Measurements from ENCODE around the gene TFAP2E. TPM values are rescaled to one million over a fixed set of nuclear protein-coding genes. Genes with fewer than 3 reads are reported as not detected.

The TFAP2E gene
- total RNA-seq, 6 donors from 2014 or later, result 1.1 to 7.3 (median 2.0) TPM

DNA sequence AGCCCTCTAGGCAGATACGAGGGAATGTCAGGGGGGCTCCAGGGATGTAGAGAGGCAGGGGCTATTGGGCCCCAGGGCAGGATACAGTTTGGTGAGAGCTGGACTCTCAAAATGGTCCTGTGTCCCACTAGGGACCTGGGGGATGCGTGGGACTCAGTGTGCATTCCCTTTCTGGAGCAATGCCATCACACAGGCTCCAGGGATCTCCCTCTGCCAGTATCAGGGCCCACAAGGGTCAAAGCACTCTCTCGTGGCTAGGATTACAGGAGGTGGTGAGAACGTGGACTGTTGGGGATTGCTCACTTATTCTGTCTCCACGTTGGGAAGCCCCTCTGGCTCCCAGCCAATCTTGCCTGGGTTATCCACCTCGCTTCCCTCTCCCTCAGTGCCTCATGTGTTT lies 41.7 kb upstream of the TFAP2E start:
- H3K36me3 ChIP-seq, result peaks cover 0 to 15% (median 7%) of the 10 kb centered on the region in 4 donors
- no peak overlapping the region for H3K4me3 ChIP-seq
- no peak overlapping the region for H3K27ac ChIP-seq
- no peaks in the 10 kb centered on the region for H3K9me3 ChIP-seq
- ATAC-seq (ENCODE audit: low FRiP score in 2 of 2), result no peak
- DNase-seq, result no peak
- TF ChIP-seq POLR2A (IDR thresholded peaks at IDR 0.05), result no peak
- TF ChIP-seq, protein P1, sequence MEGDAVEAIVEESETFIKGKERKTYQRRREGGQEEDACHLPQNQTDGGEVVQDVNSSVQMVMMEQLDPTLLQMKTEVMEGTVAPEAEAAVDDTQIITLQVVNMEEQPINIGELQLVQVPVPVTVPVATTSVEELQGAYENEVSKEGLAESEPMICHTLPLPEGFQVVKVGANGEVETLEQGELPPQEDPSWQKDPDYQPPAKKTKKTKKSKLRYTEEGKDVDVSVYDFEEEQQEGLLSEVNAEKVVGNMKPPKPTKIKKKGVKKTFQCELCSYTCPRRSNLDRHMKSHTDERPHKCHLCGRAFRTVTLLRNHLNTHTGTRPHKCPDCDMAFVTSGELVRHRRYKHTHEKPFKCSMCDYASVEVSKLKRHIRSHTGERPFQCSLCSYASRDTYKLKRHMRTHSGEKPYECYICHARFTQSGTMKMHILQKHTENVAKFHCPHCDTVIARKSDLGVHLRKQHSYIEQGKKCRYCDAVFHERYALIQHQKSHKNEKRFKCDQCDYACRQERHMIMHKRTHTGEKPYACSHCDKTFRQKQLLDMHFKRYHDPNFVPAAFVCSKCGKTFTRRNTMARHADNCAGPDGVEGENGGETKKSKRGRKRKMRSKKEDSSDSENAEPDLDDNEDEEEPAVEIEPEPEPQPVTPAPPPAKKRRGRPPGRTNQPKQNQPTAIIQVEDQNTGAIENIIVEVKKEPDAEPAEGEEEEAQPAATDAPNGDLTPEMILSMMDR (IDR thresholded peaks at IDR 0.05), result no peak
- H3K27me3 ChIP-seq, result no peaks in the 10 kb centered on the region
- peaks cover 7 to 16% (median 12%) of the 10 kb centered on the region in 4 donors for H3K4me1 ChIP-seq
- 80% methylated on average over 5 to 6 of the region's 6 CpGs for WGBS, 2 donors

DNA sequence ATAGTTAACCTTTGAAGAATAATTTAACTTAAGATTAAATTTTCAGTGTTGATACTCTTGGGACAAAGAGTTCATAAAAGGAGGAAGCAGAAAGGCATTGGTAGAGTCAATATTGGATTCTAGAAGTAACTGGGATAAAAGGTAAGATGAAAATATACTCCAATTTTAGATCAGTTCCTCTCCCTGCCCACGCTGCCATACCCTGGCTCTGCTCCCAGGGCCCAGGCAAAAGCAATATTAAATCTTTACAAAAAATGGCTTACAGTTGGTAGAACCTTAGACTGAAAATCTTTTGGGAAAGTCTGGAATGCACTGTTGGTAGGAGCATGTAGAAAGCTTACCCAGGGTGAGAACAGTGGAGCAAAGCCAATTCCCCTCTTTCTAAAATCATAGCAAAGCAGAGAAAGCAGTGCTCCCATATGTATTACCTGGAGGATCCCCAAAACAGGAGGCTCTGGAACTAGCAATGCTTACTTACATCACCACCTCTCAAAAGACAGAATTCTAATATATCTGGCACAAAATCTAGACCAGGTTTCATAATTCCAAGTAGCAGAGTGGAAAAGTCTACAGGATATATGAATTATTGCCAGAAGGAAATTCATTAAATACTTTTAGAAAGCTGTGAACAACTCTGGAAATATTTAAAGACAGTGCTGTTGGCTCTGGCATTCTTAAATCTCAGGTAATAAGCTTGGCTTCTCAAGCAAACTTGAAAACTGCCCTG lies 40.5 kb upstream of the TFAP2E start:
- Histone ChIP-seq H3K27ac (no peak overlapping the region), H3K9me3 (no peaks in the 10 kb centered on the region), H3K27me3 (no peaks in the 10 kb centered on the region), H3K4me3 (no peak overlapping the region), H3K36me3 (peaks cover 0 to 15% (median 7%) of the 10 kb centered on the region in 4 donors), H3K4me1 (peaks cover 7 to 24% (median 14%) of the 10 kb centered on the region in 4 donors)
- ATAC-seq (ENCODE audit: low FRiP score in 2 of 2) (no peak), DNase-seq (no peak)
- TF ChIP-seq POLR2AphosphoS5 (IDR thresholded peaks at IDR 0.05) (no peak), EP300 (IDR thresholded peaks at IDR 0.05) (no peak), POLR2A (IDR thresholded peaks at IDR 0.05) (no peak)
- TF ChIP-seq, protein P1 (IDR thresholded peaks at IDR 0.05), result no peak
- 68 to 74% methylated on average over 1 of the region's 1 CpG for WGBS, 2 donors

DNA sequence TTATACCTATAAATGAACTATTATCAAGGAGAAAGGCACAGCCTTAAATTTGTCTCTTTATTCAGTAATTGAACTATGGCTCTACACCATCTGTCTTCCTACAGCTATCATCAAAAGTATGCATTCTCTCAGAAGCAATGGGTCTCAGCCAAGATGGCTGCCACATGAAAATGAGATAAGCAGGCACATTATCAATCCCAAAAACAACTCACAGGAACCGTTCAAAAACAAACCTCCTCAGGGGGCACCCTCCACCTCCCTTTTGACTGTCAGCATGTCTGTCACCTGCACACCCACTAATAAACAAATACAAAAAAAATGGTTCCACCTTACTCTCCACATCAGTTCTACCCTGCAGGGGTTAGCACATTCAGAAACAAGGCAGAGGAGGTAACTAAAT lies 39.5 kb upstream of the TFAP2E start:
- no peak overlapping the region for H3K27ac ChIP-seq
- no peak overlapping the region for H3K4me3 ChIP-seq
- no peaks in the 10 kb centered on the region for H3K9me3 ChIP-seq
- ATAC-seq (ENCODE audit: low FRiP score in 2 of 2) (no peak), DNase-seq (no peak)
- peaks cover 0 to 15% (median 7%) of the 10 kb centered on the region in 4 donors for H3K36me3 ChIP-seq
- TF ChIP-seq POLR2A (IDR thresholded peaks at IDR 0.05), result no peak
- no peak for TF ChIP-seq EP300 (IDR thresholded peaks at IDR 0.05)
- no peak for TF ChIP-seq POLR2AphosphoS5 (IDR thresholded peaks at IDR 0.05)
- TF ChIP-seq, protein P1 (IDR thresholded peaks at IDR 0.05), result no peak
- no peaks in the 10 kb centered on the region for H3K27me3 ChIP-seq
- H3K4me1 ChIP-seq, result peaks cover 7 to 26% (median 20%) of the 10 kb centered on the region in 4 donors
- whole genome bisulfite sequencing, 2 donors, result 32 to 60% methylated on average over 1 of the region's 1 CpG

DNA sequence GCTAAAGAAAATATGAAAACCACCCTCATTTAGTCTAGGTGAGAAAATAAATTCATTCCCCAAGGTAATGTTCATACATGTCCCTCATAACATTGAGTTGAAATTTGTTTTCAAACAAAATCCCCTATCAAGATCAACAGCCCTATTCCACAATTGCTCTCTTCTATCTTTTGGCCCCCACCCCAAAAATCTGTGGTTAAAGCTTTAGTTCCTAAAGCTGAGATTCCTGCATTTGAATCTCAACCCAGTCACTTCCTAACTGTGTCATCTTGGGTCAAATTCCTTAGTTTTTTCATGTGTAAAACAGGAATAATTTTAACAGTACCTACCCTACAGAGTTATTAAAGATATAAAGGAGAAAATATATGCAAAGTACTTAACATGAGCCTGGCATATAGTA lies 37.9 kb upstream of the TFAP2E start:
- no peak for ATAC-seq (ENCODE audit: low FRiP score in 2 of 2)
- Histone ChIP-seq H3K4me1 (peaks cover 23 to 42% (median 34%) of the 10 kb centered on the region in 4 donors), H3K27me3 (no peaks in the 10 kb centered on the region), H3K27ac (no peak overlapping the region), H3K9me3 (no peaks in the 10 kb centered on the region), H3K36me3 (peaks cover 0 to 13% (median 6%) of the 10 kb centered on the region in 4 donors), H3K4me3 (no peak overlapping the region)
- TF ChIP-seq POLR2AphosphoS5 (IDR thresholded peaks at IDR 0.05) (no peak), EP300 (IDR thresholded peaks at IDR 0.05) (no peak), POLR2A (IDR thresholded peaks at IDR 0.05) (no peak)
- TF ChIP-seq, protein P1 (IDR thresholded peaks at IDR 0.05), result no peak
- DNase-seq, result no peak

Data from upper lobe of left lung (tissue), 6 donors.